NOMO-1 treated with DMSO at 0.1 percent for 48 hours (cell line): Measurements from ENCODE around the gene TIAM1.
A peak's percentile ranks its signal among the peaks of the same experiment; 100 is the strongest.

Source experiments
- DNase-seq: peaks from one replicate; lab custom pipeline; 2025; ENCODE audit not compliant: unreplicated experiment; lab: John Stamatoyannopoulos, UW

The TIAM1 gene

DNA sequence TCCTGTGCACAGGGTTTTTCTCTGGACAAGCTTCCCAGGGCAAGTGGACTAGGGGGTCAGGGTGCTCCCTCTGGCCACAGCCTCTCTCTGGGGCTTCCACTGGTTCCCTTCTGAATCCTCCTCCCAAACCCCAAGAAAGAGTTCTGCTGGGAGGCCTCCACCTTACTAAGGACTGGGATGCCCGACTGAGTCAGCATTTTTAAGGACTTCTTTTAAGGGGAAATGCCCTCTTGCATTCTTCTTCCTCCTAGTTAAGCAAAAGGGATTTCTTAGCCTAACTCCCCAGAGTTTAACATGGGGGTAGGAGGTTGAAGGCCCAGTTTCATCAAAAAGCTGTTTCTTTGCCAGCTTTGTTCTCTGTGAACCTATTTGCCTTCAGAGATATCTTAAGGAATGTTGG, 206.1 kb downstream of the TIAM1 start:
- no peak for DNase-seq

- no peak for DNase-seq
These were observed 207.2 kb downstream of the TIAM1 start for GRCh38 chr21:31136891-31137290.

DNA sequence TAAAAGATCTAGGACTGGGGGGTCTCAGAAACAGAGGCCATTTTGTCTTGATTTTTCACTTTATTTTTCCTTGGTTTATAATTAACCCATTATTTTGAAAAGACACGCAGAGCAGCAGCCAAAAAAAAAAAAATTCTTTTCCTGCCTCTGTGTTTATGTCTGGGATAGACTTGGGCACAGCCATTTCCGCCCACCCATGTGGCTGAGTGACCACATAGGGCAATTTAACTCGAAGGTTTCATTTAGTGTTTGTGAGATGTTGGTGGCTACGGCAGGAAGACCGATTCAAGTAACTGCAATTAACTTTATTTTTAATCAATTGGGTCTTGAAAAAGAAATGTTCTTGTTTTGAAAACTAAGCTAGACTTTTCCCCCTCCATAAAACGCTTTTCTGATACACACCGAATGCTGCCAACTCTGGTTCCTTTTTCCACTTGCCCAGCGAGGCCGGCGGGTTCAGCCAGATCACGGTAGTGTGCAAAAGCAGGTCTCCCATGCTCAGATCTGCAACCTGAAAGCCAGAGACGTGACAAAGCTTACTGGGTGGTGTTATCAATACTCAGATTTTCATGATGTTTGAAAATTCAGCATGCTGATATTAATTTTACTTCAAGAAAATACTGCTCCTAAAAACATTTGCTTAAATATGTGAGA, 208.4 kb downstream of the TIAM1 start:
- no peak for DNase-seq

DNA sequence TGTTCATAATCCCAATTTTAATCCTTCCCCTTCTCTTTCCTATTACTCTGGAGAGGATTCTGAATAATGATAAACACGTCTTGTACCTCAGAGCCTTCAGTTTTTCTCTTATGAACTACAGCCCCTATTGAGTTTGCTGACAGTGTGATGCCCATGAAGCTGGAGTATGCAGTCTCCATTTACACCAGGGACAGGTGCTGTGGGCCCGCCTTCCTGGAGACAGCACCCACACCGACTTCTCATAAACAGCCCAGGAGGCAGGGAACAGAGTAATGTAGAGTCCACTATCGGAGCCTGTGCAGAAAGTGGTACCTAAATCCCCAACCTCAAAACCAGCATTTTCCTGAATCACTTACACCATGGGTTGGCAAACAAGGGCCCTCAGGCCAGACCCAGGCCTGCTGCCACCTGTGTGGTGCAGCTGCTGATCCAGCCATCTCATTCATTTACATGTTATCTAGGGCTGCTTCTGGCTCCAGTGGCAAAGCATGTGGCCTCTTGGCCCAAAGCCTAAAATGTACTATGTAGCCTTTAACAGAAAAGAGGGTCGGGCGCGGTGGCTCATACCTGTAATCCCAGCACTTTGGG, 210.7 kb downstream of the TIAM1 start:
- no peak for DNase-seq

GRCh38 chr21:31132574-31133242, 211.4 kb downstream of the TIAM1 start:
- peak; percentile 71 for DNase-seq

GRCh38 chr21:31130821-31131220, 213.2 kb downstream of the TIAM1 start:
- DNase-seq, result no peak

GRCh38 chr21:31128234-31128633, 215.8 kb downstream of the TIAM1 start:
- DNase-seq, result no peak

- peak; percentile 62 for DNase-seq
These were observed 220.1 kb downstream of the TIAM1 start for GRCh38 chr21:31124010-31124409.

DNA sequence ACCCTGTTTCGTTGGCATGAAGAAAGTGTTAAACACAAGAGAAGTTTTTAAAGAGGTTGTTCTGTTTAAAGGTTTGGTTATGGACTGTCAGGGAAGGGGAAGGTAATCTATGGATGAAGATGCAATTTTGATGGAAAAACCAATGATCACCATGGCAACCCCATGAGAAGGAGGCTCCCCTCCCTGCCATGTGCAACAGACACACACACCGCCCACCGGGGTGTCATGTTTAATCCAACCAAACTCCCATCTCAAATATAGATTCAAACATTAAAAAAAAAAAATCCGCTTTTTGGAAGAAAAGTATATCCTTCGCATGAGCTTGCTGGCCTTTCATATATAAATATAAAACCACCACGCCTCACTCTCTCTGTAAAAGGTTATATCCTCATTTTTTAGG, 224.9 kb downstream of the TIAM1 start:
- no peak for DNase-seq

DNA sequence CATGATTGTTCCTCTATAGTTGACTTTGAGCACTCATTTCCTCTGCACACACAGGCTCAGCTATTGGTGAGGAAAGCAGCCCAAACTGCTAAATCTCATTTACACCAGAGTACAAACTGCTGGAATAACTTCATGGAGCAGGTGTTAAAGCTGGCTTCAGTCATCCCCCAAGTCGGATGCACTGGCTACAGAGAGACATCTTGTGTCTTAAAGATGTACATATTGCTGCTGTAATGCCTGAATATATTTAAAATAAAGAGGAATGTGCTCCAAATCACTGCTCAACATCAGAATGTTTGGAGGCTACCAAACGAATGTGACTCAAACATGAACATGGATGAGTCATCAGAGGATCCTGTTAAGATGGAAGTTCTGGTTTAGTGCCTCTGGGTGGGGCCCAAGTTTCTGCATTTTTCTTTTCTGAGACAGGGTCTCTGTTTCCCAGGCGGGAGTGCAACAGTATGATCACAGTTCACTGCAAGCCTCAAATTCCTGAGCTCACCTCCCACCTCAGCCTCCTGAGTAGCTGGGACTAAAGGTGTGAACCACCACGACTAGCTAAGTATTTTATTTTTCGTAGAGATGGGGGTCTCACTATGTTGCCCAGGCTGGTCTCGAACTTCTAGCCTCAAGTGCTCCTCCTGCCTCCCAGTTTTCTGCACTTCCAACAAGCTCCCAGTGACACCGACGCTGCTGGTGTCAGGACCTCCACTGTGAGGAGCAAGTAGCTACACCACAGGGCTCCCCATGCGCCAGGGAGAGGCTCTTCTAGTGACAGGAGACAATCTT, 226.7 kb downstream of the TIAM1 start:
- peak; percentile 24 for DNase-seq

GRCh38 chr21:31115249-31115648, 228.8 kb downstream of the TIAM1 start:
- DNase-seq, result no peak

DNA sequence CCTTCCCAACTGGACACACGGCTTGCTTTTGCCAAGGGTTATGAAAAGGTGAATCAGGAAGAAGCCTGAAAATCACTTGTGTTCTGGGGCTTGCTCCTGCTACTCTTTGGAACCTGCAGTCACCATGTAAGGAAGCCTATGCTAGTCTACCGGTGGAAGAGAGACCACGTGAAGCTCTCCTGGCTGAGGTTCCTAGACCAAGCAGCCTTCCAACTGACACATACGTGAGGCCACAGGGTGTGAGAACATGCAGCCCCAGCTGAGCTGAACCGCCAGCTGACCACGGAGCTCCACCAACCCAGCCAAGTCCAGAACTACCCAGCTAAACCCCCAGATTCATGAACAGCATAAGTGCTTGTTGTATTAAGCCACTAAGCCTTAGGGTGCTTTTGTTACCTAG, 233.0 kb downstream of the TIAM1 start:
- no peak for DNase-seq

- DNase-seq, result no peak
These were observed 233.6 kb downstream of the TIAM1 start for GRCh38 chr21:31110430-31110829.

- peak; percentile 91 for DNase-seq
These were observed 236.2 kb downstream of the TIAM1 start for GRCh38 chr21:31107871-31108270.

- DNase-seq, result no peak
These were observed 236.8 kb downstream of the TIAM1 start for GRCh38 chr21:31107176-31107785.

GRCh38 chr21:31103571-31104265, 240.3 kb downstream of the TIAM1 start:
- DNase-seq, result no peak

DNA sequence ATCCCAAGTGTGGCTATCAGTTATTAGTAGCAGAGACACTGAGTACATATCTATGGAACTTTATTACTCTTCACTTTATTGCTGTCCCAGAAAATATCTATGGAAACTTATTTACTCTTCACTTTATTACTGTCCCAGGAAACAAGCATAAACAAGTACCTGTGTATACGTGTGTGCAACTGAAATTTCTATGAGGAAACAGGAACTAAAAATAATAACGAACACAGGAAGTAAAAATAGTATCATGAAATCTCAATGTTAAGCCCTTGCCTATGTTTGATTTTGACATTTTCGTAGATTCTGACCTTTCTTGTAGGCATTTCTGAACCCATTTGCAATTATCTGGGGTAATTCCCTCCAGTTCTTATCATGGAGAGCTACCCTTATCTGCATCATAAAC, 240.9 kb downstream of the TIAM1 start:
- peak; percentile 10 for DNase-seq

GRCh38 chr21:31099122-31099521, 244.9 kb downstream of the TIAM1 start:
- no peak for DNase-seq

DNA sequence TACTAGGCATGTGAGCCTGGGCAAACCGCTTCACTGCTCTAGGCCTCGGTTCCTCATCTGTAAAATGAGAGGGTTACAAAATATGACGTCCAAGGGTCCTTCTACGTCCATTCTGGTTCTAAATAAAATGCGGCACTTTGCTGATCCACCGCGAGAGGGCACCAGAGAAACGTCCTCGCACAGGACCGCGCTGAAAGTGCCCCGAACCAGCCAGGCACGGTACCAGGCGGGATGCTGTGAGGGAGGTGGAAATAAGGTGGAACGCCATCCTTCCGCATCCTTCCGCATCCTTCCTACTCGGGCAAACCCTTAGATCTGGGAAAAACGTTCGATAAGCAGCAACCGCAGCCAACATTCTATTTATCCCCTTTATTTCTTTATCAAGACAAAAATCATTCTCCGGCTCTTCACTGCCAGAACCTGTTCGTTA, 245.5 kb downstream of the TIAM1 start:
- DNase-seq, result peak; percentile 71

DNA sequence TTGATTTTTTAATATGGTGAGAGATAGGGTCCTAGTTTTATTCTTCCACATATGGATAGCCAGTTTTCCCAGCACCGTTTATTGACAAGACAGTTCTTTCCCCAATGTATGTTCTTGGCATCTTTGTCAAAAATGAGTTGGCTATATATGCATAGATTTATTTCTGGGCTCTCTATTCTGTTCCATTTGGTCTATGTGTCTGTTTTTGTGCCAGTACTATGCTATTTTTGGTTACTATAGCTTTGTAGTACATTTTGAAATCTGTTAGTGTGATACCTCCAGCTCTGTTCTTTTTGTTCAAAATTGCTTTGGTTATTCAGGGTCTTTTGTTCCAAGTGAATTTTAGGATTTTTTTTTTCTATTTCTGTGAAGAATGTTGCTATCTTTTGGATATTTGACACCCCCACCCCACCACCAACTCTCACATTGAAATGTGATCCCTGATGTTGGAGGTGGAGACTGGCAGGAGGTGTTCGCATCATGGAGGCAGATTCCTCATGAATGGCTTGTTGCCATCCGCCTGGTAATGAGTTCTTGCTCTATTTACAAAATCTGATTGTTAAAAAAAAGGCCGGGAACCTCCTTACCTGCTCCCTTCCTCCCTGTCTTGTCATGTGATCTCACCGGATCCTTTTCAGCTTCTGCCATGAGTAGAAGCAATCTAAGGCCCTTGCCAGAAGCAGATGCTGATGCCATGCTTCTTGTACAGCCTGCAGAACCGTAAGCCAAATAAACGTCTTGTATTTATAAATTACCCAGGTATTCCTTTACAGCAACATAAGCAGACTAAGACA, 251.0 kb downstream of the TIAM1 start:
- no peak for DNase-seq
